Osteocyte (in vitro differentiated cells): ENCODE measurements around the gene BCAS4. TPM values are rescaled to one million over a fixed set of nuclear protein-coding genes. Genes with fewer than 3 reads are reported as not detected.
A peak's percentile ranks its signal among the peaks of the same experiment; 100 is the strongest.

ENCODE experiments used
- DNase-seq: peaks from one replicate; pipeline ENCODE4 v3.0.0; 2021; ENCODE audit warnings: mixed read lengths; ENCODE audit not compliant: unreplicated experiment; ENCODE audit errors: extremely low spot score
- H3K27ac Mint-ChIP-seq: one replicate; pipeline ENCODE4 v1.8.0; 2021; ENCODE audit warnings: mild to moderate bottlenecking, mixed read lengths; ENCODE audit not compliant: unreplicated experiment
- H3K27me3 Mint-ChIP-seq: one replicate; pipeline ENCODE4 v1.8.0; 2021; ENCODE audit warnings: mixed read lengths; ENCODE audit not compliant: unreplicated experiment
- H3K36me3 Mint-ChIP-seq: one replicate; pipeline ENCODE4 v1.8.0; 2021; ENCODE audit warnings: mixed read lengths; ENCODE audit not compliant: unreplicated experiment
- H3K4me1 Mint-ChIP-seq: one replicate; pipeline ENCODE4 v1.8.0; 2021; ENCODE audit warnings: mixed read lengths; ENCODE audit not compliant: unreplicated experiment
- H3K4me3 Mint-ChIP-seq: one replicate; pipeline ENCODE4 v1.8.0; 2021; ENCODE audit warnings: mild to moderate bottlenecking, moderate library complexity, mixed read lengths; ENCODE audit not compliant: unreplicated experiment
- H3K9me3 Mint-ChIP-seq: one replicate; pipeline ENCODE4 v1.8.0; 2021; ENCODE audit warnings: mixed read lengths; ENCODE audit not compliant: unreplicated experiment
- CTCF ChIP-seq: fragments of 200-600 bp; sonication (generic); IDR thresholded peaks from 2 replicates; pipeline ENCODE4 v1.5.0; 2021; ENCODE audit warnings: antibody characterized with exemption, mild to moderate bottlenecking, moderate library complexity
- total RNA-seq: library from RNA; stranded (reverse); gene quantifications from 2 replicates; pipeline ENCODE4 v1.2.1, GENCODE V29; 2021

The BCAS4 gene
- total RNA-seq, 1 donor from 2014 or later: 4.2 TPM

GRCh38 chr20:50924261-50924920, 129.5 kb downstream of the BCAS4 start:
- DNase-seq: no peak
- no peak overlapping the region for H3K4me3 Mint-ChIP-seq
- no peaks in the 10 kb centered on the region for H3K27me3 Mint-ChIP-seq
- TF ChIP-seq CTCF: no peak
- no peaks in the 10 kb centered on the region for H3K9me3 Mint-ChIP-seq
- H3K27ac Mint-ChIP-seq: peak overlapping the region; percentile 16
- peaks cover 73% of the 10 kb centered on the region for H3K4me1 Mint-ChIP-seq
- peaks cover 24% of the 10 kb centered on the region for H3K36me3 Mint-ChIP-seq

- H3K27me3 Mint-ChIP-seq: no peaks in the 10 kb centered on the region
- peaks cover 63% of the 10 kb centered on the region for H3K4me1 Mint-ChIP-seq
- peaks cover 20% of the 10 kb centered on the region for H3K36me3 Mint-ChIP-seq
- no peak for TF ChIP-seq CTCF
- H3K9me3 Mint-ChIP-seq: no peaks in the 10 kb centered on the region
- no peak overlapping the region for H3K27ac Mint-ChIP-seq
- H3K4me3 Mint-ChIP-seq: no peak overlapping the region
- no peak for DNase-seq
Observed at GRCh38 chr20:50926530-50926929, 131.7 kb downstream of the BCAS4 start.

Other genes starting within 250 kb of the BCAS4 start
- gene RIPOR3, start 103.5 kb upstream of the BCAS4 start, total RNA-seq: 0.11 and 0.37 TPM in 2 replicates
- 0.97 and 1.1 TPM in 2 replicates for gene PARD6B, start 63.5 kb upstream of the BCAS4 start, total RNA-seq
- gene ADNP, start 136.4 kb downstream of the BCAS4 start, total RNA-seq: 67.4 and 79.6 TPM in 2 replicates
- gene DPM1, start 163.5 kb downstream of the BCAS4 start, total RNA-seq: 32.7 and 37.7 TPM in 2 replicates
- gene MOCS3, start 163.8 kb downstream of the BCAS4 start, total RNA-seq: 5.0 and 5.5 TPM in 2 replicates
- 6.3 and 6.9 TPM in 2 replicates for gene KCNG1, start 228.0 kb downstream of the BCAS4 start, total RNA-seq